Measurements from ENCODE around the gene ARF4.

Gene ARF4

DNA sequence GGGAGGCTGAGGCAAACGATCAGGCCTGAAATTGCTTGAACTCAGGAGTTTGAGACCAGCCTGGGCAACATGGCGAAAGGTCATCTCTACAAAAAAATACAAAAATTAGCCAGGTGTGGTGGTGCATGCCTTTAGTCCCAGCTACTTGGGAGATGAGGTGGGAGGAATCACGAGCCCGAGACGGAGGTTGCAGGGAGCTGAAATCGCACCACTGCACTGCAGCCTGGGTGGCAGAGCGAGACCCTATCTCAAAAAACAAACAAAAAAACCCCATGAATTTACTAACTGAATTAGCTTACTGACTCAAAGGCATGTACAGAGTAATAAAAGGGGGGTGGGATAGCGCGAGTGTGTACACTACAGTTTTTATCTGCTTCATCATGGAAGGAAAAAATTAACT is 19.3 kb downstream of the ARF4 start:
- no peak for DNase-seq (ENCODE audit: low spot score)

DNA sequence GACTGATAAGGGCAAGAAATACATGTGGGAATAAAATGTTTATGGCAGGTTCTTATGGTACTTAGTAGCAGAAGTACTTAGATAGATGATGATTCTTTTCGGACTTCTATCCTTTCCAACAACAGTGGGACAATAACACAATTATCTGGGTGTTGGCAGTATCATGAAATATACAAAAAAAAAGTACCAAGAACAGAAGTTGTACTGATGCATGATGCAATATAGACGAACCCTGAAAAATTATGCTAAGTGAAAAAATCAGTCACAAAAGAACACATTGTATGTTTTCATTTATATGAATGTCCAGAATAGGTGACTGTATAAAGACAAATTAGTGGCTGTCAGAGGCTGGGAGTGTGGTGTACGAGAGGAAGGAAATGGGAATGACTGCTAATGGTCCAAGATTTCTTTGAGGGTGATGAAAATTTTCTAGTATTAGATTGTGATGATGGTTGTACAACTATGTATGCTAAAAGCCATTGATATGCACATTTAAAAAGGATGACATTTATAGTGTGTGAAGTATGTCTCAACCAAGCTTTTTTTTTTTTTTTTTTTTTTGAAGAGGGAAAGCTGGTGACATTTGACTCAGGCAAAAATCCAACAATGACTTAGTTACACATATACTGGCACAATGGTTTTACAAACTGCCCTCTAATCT is 21.0 kb downstream of the ARF4 start:
- no peak for DNase-seq (ENCODE audit: low spot score)

DNA sequence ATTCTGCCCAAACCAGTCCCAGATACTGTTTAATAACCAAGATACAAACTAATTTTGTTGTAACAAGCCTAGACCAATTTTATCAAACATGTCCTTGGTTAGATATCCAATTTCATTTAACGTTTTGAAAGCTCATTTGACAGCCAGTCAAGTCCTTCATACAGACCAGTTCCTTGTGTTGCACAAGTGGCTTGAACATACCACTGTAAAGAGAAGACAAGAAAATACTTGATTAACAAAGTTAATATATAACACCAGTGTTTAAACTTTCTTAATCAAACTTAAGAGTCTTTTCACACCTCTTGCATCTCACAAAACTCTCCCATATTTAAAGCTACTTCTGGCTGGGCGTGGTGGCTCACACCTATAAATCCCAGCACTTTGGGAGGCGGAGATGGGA is 25.0 kb downstream of the ARF4 start:
- DNase-seq (ENCODE audit: low spot score) = no peak

DNA sequence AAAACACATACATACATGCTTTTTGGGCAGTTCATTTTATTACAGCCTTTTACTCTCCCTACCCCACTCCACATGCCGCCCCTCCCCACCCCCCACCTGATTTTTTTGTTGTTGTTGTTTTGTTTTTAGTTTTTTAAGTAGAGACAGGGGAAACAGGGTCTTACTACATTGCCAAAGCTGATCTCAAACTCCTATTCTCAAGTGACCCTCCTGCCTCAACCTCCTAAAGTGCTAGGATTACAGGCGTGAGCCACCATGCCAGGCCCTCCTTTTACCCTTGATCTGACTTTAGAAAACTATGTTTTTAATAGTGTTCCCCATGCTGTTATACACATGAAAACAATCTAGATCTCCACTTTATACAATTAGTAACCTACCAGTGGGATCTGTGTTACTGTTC is 26.3 kb downstream of the ARF4 start:
- DNase-seq (ENCODE audit: low spot score) = no peak

- DNase-seq (ENCODE audit: low spot score) = no peak
Observed at GRCh38 chr3:57569859-57570450, 27.2 kb downstream of the ARF4 start.

- no peak for DNase-seq (ENCODE audit: low spot score)
Observed at GRCh38 chr3:57559526-57559925, 37.6 kb downstream of the ARF4 start.

GRCh38 chr3:57557085-57557537 is 40.0 kb downstream of the ARF4 start:
- peak; percentile 56 for DNase-seq (ENCODE audit: low spot score)

GRCh38 chr3:57556459-57557084 is 40.6 kb downstream of the ARF4 start:
- DNase-seq (ENCODE audit: low spot score) = peak; percentile 27

DNA sequence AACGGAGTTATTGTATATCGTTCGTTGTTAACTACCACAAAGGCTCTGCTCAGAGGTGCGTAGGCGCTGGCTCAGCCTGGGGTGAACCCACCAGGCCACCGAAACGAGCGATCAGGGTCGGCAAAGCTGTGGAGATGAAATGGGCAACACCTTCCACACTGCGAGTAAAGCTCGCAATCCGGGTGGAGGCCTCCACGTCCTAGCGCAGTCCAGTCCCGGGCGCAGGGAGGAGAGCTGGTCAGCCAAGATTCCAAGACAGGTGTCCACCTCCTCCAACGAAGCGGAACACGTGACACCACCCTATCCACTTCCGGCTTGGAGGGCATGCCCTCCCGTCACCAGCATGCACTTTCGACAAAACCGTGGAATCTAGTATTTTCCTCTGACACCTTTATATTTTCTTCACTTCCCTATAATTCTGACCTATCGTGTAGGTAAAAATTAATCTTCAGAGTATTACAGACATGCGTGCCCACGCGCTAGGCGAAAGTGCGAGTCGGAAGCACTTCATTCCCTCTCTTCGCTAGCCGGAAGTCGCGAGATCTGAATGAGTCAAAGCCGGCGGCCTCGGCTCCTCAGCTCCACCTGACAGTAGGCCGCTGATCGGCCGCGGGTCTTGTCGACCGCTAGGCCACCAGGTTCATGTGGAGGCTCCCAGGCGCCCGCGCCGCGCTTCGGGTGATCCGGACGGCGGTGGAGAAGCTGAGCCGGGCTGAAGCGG is 41.2 kb downstream of the ARF4 start, which contains the start of gene PDE12:
Gene PDE12 (plus strand): TSS at position 537 of the 721 bp plus-strand sequence. CDS start 106 bp downstream, at position 643.
- DNase-seq (ENCODE audit: low spot score) = peak; percentile 88

DNA sequence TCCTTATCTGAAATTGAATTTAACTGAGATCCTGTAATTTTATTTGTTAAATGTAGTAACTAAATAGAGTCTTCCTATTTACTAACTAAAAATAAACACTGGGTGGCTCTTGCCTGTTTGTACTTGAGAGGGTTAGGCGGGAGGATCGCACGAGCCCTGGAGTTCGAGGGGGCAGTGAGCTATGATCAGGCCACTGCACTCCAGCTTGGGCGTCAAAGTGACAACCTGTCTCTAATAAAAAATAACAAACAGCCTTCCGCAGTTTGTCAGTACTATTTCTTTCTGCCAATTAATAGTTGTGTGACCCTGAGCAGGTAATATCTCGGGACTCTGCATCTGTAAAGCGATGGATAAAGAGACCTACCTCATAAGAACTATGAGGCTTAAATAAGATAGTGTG is 41.8 kb downstream of the ARF4 start:
- DNase-seq (ENCODE audit: low spot score) = no peak

GRCh38 chr3:57546616-57547015 is 50.5 kb downstream of the ARF4 start:
- DNase-seq (ENCODE audit: low spot score) = no peak

GRCh38 chr3:57545636-57546268 is 51.4 kb downstream of the ARF4 start:
- no peak for DNase-seq (ENCODE audit: low spot score)

DNA sequence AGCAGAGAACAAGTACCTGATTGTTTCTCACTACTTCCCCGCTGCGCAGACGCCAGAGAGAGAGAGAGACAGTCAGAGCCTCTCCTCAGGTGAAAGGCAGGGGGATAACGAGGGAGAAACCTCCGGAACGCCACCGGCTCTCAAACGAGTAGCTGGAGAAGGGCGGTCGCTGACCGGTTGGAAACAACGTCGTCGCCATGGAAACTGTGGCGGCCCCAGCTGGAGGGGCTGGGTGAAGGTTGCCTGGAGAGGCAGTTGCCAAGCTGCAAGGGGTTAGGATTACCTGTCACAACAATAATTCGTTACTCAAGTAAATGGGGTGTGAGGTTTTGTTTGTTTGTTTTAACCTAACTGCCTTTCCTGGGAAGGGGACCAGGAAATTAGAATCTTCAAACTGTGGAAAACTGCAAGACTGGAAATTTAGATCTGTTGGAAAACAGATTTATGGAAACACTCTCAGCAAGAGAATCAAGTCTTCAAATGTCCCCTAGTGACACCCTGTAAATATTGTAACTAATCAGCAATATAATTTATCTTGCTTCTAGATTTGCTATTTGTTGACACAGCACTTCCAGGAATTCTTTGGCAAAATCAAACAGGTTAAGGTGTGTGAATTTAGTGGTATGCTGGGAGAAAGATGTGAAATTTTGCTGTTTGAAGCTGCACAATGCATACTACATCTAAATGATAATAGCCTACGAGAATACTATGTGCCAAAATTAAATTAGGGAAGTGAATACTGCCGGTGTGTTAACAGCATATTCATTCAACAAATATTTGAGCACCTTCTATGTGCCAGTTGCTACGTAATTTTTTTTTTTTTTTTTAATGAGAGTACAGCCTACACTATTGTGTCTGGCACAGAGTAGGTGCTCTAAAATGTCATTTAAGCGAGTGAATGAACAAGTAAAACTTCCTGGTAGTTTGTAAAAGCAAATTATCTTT is 52.7 kb downstream of the ARF4 start, which contains the start of gene DNAH12:
Gene DNAH12 (minus strand): TSS at position 164 of the 945 bp plus-strand sequence. CDS start 1,474 bp downstream, outside the sequence.
- no peak for DNase-seq (ENCODE audit: low spot score)

GRCh38 chr3:57538465-57538864 is 58.7 kb downstream of the ARF4 start:
- DNase-seq (ENCODE audit: low spot score) = no peak

DNA sequence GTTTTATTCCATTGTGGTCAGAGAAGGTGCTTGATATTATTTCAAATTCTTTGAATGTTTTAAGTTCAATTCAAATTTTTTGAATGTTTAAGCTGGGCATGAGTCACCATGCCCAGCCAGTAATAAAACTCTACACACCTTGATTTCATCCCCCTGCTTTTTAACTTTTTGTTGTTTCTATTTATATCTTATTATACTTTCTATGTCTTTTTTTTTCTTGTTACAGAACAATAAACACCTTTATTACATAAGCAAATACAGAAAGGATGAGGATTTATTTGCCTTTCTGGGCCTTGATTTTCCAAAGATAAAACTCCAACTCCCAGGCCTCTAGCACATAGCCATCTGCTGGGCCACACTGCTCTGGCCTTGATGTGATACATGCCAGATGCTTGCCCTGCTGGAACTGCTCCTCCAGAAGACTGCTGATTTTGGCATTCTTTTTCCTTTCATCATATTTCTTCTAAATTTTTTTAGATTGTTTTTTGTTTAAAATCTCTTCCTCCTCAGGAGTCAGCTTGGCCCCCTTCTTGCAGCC is 67.0 kb downstream of the ARF4 start:
- no peak for DNase-seq (ENCODE audit: low spot score)

Measured in activated CD4-positive, alpha-beta T cell treated with anti-CD3 and anti-CD28 coated beads, Interleukin-2, Interleukin-4, amounts not matched to agents 100 ng/mL and 50 ng/mL, durations not matched to agents 16 hours and 8 hours (primary cell).